PC-9 (cell line): Measurements from ENCODE around the gene CAMTA1. TPM values are rescaled to one million over a fixed set of nuclear protein-coding genes. Genes with fewer than 3 reads are reported as not detected.

Experiments used
- BruUV-seq: library from RNA; stranded (reverse); fragments of 400-500 nt; replicated peaks from 2 replicates; lab custom pipeline; 2021; lab: Mats Ljungman, UMichigan
- CTCF ChIA-PET: fragments of 300-600 bp; sonication (Branson Sonifier 250); formaldehyde crosslinking; loops from one replicate; lab custom pipeline; 2022; ENCODE audit warnings: antibody characterized with exemption; lab: Charles Lee
- POLR2A ChIA-PET: fragments of 300-600 bp; sonication (Branson Sonifier 250); formaldehyde crosslinking; loops from one replicate; lab custom pipeline; 2022; ENCODE audit warnings: antibody characterized with exemption; ENCODE audit not compliant: unreplicated experiment; lab: Charles Lee
- DNase-seq, 2 experiments: peaks; one replicate each; pipeline versions ENCODE4 v3.0.0 to v3.0.0-alpha.2; 2015 to 2022; ENCODE audit warnings: mixed read lengths in 1 of 2
- H2AFZ ChIP-seq: fragments of 200-600 bp; sonication (generic); 2 replicates; pipeline ENCODE4 v1.8.1; 2017; ENCODE audit warnings: antibody characterized with exemption
- H3F3A ChIP-seq: fragments of 200-600 bp; sonication (generic); 2 replicates; pipeline ENCODE4 v1.8.1; 2017; ENCODE audit warnings: antibody characterized with exemption, mild to moderate bottlenecking, low read depth; ENCODE audit not compliant: insufficient read depth
- H3K27ac ChIP-seq: fragments of 200-600 bp; sonication (generic); 2 replicates; pipeline ENCODE4 v1.6.1; 2016; ENCODE audit warnings: mixed run types
- H3K27me3 ChIP-seq: fragments of 200-600 bp; sonication (generic); 2 replicates; pipeline ENCODE4 v1.6.1; 2016; ENCODE audit warnings: low read depth, mixed run types; ENCODE audit not compliant: insufficient read depth
- H3K36me3 ChIP-seq: fragments of 200-600 bp; sonication (generic); 2 replicates; pipeline ENCODE4 v1.6.1; 2016; ENCODE audit warnings: low read depth, mixed run types
- H3K4me1 ChIP-seq: fragments of 200-600 bp; sonication (generic); replicated peaks from 2 replicates; pipeline ENCODE4 v1.6.1; 2016; ENCODE audit warnings: mixed run types; ENCODE audit not compliant: insufficient read depth
- H3K4me2 ChIP-seq: fragments of 200-600 bp; sonication (generic); 2 replicates; pipeline ENCODE4 v1.6.1; 2017; ENCODE audit warnings: mixed run types
- H3K4me3 ChIP-seq: fragments of 200-600 bp; sonication (generic); 2 replicates; pipeline ENCODE4 v1.6.1; 2016; ENCODE audit warnings: mixed run types
- H3K79me2 ChIP-seq: fragments of 200-600 bp; sonication (generic); 2 replicates; pipeline ENCODE4 v1.6.1; 2017; ENCODE audit warnings: low read depth, mixed run types
- H3K9me2 ChIP-seq: fragments of 200-600 bp; sonication (generic); 2 replicates; pipeline ENCODE4 v1.8.1; 2017; ENCODE audit warnings: mild to moderate bottlenecking; ENCODE audit not compliant: insufficient read depth
- H3K9me3 ChIP-seq: fragments of 200-600 bp; sonication (generic); 2 replicates; pipeline ENCODE4 v1.8.1; 2016; ENCODE audit warnings: low read depth; ENCODE audit not compliant: insufficient read depth
- H4K20me1 ChIP-seq: fragments of 200-600 bp; sonication (generic); 2 replicates; pipeline ENCODE4 v1.8.1; 2017; ENCODE audit not compliant: insufficient read depth
- EZH2 ChIP-seq: fragments of 200-600 bp; sonication (generic); IDR thresholded peaks from 2 replicates; pipeline ENCODE4 v1.8.0; 2017; ENCODE audit warnings: antibody characterized with exemption, low read depth
- intact Hi-C: fragments of 100-400 bp; cut with micrococcal nuclease; formaldehyde crosslinking; loops from one replicate; pipeline ENCODE4 v1.10.0; 2022; ENCODE audit not compliant: unreplicated experiment
- total RNA-seq: library from RNA; stranded (reverse); gene quantifications from 2 replicates; pipeline ENCODE4 v1.2.3, GENCODE V29; 2021
- TF ChIP-seq, protein P1 (sequence below): fragments of 200-600 bp; sonication (generic); conservative IDR thresholded peaks from 2 replicates; pipeline ENCODE4 v1.6.1; 2017; ENCODE audit warnings: mixed run types, antibody characterized with exemption, mild to moderate bottlenecking, moderate library complexity

Gene CAMTA1
- total RNA-seq, 1 experiment from 2014 or later = 72.3 TPM

GRCh38 chr1:6777813-6778212 lies 7.4 kb upstream of the CAMTA1 start:
- Histone ChIP-seq H2AFZ (no peak overlapping the region), H3K36me3 (no peaks in the 10 kb centered on the region), H3K4me2 (no peak overlapping the region), H3K9me3 (no peaks in the 10 kb centered on the region), H3K27ac (no peak overlapping the region), H3K4me1 (no peaks in the 10 kb centered on the region), H3F3A (no peaks in the 10 kb centered on the region), H3K9me2 (no peaks in the 10 kb centered on the region), H3K4me3 (no peak overlapping the region), H3K27me3 (no peaks in the 10 kb centered on the region), H3K79me2 (no peaks in the 10 kb centered on the region), H4K20me1 (no peaks in the 10 kb centered on the region)
- intact Hi-C loops = no loop called here
- BruUV-seq = no TSS peak
- no peak for DNase-seq
- POLR2A ChIA-PET = no interaction called here
- TF ChIP-seq EZH2 = no peak
- TF ChIP-seq, protein P1, sequence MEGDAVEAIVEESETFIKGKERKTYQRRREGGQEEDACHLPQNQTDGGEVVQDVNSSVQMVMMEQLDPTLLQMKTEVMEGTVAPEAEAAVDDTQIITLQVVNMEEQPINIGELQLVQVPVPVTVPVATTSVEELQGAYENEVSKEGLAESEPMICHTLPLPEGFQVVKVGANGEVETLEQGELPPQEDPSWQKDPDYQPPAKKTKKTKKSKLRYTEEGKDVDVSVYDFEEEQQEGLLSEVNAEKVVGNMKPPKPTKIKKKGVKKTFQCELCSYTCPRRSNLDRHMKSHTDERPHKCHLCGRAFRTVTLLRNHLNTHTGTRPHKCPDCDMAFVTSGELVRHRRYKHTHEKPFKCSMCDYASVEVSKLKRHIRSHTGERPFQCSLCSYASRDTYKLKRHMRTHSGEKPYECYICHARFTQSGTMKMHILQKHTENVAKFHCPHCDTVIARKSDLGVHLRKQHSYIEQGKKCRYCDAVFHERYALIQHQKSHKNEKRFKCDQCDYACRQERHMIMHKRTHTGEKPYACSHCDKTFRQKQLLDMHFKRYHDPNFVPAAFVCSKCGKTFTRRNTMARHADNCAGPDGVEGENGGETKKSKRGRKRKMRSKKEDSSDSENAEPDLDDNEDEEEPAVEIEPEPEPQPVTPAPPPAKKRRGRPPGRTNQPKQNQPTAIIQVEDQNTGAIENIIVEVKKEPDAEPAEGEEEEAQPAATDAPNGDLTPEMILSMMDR = no peak
- CTCF ChIA-PET = no interaction called here

DNA sequence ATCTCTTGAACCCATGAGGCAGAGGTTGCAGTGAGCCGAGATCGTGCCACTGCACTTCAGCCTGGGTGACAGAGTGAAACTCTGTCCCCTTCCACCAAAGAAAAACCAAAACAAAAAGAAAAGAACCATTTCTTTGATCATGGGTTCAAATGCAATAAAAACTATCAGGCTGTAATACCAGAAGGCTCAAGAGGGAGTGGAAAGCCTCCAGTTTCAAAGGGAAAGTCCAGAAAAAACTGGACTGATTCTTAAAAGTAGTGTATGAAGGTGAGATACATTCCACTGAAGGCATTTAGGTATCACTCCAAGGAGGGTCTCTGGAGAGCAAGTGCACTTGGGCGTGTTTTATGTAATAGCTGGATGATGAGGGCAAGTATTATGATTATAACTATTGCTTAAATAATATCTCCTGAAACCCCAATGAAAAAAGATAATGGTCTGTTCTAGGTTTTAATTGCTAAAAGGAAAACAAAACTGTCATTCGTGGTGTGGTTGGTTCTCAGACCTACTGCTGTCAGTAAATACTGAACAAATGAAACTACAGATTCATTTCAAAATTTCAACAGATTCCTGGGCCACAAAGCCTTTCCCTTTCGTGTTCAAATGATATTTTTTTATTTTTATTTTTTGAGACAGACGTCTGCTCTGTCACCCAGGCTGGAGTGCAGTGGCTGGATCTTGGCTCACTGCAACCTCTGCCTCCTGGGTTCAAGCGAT lies 6.0 kb upstream of the CAMTA1 start:
- Histone ChIP-seq H3K4me2 (no peak overlapping the region), H3K27ac (no peak overlapping the region), H3K27me3 (no peaks in the 10 kb centered on the region), H4K20me1 (no peaks in the 10 kb centered on the region), H2AFZ (no peak overlapping the region), H3K36me3 (no peaks in the 10 kb centered on the region), H3K4me3 (no peak overlapping the region), H3K79me2 (no peaks in the 10 kb centered on the region), H3K9me3 (no peaks in the 10 kb centered on the region), H3F3A (peaks cover 3% of the 10 kb centered on the region; the same call in 1 of the 2 replicates), H3K9me2 (no peaks in the 10 kb centered on the region), H3K4me1 (peaks cover 8% of the 10 kb centered on the region)
- CTCF ChIA-PET = no interaction called here
- BruUV-seq = no TSS peak
- POLR2A ChIA-PET = no interaction called here
- TF ChIP-seq, protein P1 = no peak
- TF ChIP-seq EZH2 = no peak
- intact Hi-C loops = no loop called here
- DNase-seq = no peak

- Histone ChIP-seq H3K36me3 (no peaks in the 10 kb centered on the region), H3K4me1 (peaks cover 8% of the 10 kb centered on the region), H4K20me1 (no peaks in the 10 kb centered on the region), H3K4me2 (no peak overlapping the region), H3F3A (peaks cover 3% of the 10 kb centered on the region; the same call in 1 of the 2 replicates), H3K27me3 (no peaks in the 10 kb centered on the region), H3K9me3 (no peaks in the 10 kb centered on the region), H3K4me3 (no peak overlapping the region), H2AFZ (no peak overlapping the region), H3K79me2 (peaks cover 13% of the 10 kb centered on the region), H3K27ac (no peak overlapping the region), H3K9me2 (no peaks in the 10 kb centered on the region)
- ChIA-PET CTCF (no interaction called here), POLR2A (no interaction called here)
- BruUV-seq = no TSS peak
- TF ChIP-seq, protein P1 = no peak
- no peak for TF ChIP-seq EZH2
- DNase-seq = no peak
- intact Hi-C loops = loop anchor here (5.0 kb wide), 1 partner anchor 55 kb away; no protein-coding TSS in a partner anchor
Observed at GRCh38 chr1:6782151-6782550, 3.1 kb upstream of the CAMTA1 start.
